NK-92 (cell line): ENCODE data around the gene PTPRT.
"Not testable (repeated sequence)": the region's sequence is repeated elsewhere in the genome, so short reads cannot be mapped to it uniquely, and the experiment has no call there.

ENCODE experiments used
- DNase-seq: peaks from one replicate; lab custom pipeline; 2025; ENCODE audit not compliant: unreplicated experiment; lab: John Stamatoyannopoulos, UW

PTPRT gene

DNA sequence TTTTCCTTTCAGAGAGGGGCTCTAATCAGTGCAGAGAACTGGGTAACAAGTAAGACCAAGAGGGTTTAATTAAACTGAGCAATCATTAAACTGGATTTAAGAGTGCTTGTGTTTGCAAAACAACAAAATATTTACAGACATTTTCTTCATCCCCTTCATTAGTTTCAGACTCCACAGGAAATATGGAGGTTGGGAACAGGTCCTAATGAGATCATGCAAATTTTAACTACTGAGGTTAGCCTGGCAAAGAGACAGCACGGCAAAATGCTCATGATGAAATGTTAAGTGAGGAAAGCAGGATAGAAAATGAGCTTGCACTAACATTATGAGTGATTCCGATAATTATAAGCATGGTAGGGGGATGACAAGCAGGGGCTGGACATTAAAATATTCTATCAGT, 268.9 kb downstream of the PTPRT start:
- DNase-seq: no peak

DNA sequence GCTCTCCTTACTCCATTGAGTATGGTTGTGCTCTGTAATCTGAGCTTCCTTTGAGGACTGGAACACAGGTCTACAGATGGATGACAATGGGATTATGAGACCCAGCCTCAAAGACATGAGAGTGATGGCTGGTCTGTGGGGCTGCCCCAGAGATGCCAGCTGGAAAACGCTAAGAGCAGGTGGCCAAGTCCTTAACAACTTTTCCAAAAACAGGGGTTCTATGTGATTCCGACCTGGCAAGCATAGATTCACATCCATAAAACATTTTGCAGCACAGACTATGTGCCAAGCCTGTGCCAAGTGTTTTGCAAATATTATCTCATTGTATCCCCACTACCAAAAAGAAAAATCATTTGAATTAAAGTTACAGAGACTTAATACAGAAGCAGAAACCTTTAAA, 270.4 kb downstream of the PTPRT start:
- no peak for DNase-seq

- DNase-seq: no peak
Observed at GRCh38 chr20:42915081-42915480, 274.6 kb downstream of the PTPRT start.

DNA sequence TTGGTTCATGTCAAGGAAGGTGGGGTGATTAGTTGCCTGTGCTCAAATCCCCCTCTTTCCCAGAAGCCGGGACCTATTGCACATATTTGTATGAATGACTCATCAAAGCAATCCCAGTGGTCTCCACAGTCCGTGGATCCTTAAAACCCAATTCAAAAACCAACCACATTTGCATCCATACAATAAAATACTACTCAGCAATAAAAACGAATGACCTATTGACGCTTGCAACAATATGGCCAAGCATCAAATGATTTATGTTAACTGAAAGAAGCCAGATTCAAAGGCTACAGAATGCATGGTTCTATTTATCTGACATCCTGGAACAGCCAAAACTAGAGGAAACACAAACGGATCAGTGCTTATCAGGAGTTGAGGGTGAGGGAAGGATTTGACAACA, 275.4 kb downstream of the PTPRT start:
- DNase-seq: no peak

DNA sequence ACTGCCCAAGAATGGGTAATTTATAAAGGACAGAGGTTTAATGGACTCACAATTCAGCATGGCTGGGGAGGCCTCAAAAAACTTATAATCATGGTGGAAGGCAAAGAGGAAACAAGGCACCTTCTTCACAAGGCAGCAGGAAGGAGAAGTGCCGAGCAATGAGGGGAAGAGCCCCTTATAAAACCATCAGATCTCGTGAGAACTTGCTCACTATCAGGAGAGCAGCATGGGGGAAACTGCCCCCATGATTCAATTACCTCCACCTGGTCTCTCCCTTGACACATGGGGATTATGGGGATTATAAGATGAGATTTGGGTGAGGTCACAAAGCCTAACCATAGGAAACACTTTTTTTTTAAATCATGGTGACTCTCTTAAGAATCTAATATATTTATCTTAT, 278.9 kb downstream of the PTPRT start:
- not testable (repeated sequence) for DNase-seq

DNA sequence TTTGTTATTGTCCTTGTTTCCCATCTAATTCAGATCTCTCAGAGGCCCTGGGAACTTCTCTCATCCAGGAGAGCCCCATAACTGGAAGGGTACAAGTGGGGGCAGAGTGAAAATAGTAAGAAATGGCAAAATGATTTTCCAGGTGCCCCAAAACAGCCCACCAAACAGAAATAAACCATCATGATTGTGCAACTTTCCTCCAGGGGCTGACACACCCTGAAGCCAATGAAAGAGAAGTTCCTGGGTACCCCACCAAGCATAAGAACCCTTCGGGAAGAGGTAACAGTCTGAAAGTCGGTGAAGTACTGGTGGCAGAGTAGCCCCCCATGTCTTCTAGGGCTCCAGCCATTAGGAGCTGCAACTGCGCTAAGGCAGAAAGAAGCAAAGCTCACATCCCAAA, 282.0 kb downstream of the PTPRT start:
- no peak for DNase-seq

DNA sequence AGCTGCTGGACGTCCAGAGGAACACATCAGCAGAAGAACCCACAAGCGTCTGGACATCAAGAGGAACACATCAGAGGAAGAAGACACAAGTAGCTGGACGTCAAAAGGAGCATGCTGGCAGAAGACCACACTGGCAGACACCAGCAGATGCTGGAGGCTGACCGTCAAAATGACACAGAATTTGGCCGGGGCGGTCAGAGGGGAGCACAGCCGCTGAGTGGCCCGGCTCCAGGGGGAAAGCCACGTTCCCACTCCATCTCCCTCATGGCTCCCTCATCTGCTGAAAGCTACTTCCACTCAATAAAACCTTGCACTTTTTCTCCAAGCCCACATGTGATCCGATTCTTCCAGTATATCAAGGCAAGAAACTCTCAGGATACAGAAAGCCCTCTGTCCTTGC, 283.6 kb downstream of the PTPRT start:
- DNase-seq: no peak

DNA sequence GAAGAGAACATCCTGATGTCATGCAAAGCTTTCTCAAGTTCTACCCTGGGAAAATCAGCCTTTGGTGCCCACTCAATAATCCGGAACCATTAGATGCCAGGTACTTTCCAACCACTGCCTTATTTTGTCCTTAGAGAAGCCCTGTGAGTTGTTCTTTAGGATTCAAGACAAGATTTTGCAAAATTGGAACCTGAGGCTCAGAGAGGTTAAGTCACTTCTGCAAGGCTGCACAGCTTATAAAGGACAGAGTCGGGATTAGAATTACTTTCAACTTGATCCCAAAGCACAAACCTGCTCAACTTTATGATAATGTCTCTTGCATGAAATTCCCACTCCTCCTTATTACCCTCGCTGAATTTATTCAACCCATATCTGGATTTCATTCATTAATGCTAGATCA, 287.2 kb downstream of the PTPRT start:
- no peak for DNase-seq

GRCh38 chr20:42901689-42902440, 287.8 kb downstream of the PTPRT start:
- no peak for DNase-seq

DNA sequence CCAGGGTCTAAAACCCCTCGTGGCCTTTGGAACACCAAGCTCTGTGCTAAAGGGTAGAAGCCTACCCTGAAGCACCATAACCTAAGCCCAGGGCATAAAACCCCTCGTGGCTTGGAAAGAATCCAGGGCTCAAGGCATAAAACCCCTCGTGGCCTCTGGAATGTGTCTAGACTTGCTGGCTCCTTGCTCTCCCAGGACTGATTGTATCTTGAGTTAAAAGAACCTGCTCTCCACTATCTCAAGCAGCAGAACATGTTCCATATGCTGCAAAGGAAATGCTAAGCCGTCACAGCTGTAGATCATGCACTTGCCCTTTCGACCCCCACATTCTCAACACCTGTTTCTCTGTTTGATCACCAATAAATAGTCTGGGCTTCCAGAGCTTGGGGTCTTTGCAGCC, 288.9 kb downstream of the PTPRT start:
- DNase-seq: not testable (repeated sequence)

GRCh38 chr20:42895020-42895419, 294.7 kb downstream of the PTPRT start:
- DNase-seq: no peak

GRCh38 chr20:42894483-42894882, 295.2 kb downstream of the PTPRT start:
- DNase-seq: no peak

DNA sequence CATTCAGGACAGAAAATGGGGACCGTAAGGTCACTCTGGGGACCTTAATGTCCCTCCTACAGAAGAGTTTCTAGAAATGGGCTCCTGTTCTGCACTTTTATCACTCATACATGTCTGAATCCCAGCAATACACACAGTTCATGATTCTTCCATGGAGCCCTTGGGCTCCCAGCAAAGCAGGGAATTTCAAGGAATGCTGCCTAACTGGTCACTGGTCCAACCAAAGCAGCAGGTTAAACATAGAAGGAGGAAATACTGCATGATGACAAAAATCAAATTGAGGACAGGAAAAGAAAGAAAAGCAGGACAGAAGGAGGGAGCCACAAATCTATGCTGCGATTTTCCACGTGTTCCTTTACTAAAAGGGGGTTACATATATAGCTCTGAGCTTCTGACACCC, 300.2 kb downstream of the PTPRT start:
- DNase-seq: no peak

- DNase-seq: no peak
Observed at GRCh38 chr20:42887281-42887680, 302.4 kb downstream of the PTPRT start.

- DNase-seq: no peak
Observed at GRCh38 chr20:42886801-42887200, 302.9 kb downstream of the PTPRT start.

- DNase-seq: no peak
Observed at GRCh38 chr20:42886046-42886445, 303.7 kb downstream of the PTPRT start.

DNA sequence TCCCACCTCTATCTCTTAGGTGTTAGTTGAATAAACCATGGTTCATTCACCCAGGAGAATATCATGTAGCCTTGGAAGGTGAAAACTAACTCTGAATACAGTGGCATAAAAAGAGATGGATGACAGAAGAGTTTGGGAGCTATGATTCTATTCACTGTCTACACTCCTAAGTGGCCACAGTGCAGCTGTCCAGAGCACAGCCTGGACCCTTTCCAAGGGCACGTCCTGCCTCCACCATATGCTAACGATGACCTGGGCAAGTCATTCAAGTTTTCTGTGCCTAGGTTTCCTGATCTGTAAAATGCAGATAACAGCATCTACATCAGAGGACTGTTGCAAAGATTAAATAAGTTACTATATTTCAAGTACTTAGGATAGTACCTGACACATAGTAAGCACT, 314.1 kb downstream of the PTPRT start:
- DNase-seq: no peak

GRCh38 chr20:42873259-42873658, 316.4 kb downstream of the PTPRT start:
- DNase-seq: no peak

- no peak for DNase-seq
Observed at GRCh38 chr20:42864116-42864515, 325.6 kb downstream of the PTPRT start.

GRCh38 chr20:42862446-42862845, 327.3 kb downstream of the PTPRT start:
- DNase-seq: no peak

- DNase-seq: no peak
Observed at GRCh38 chr20:42857446-42857845, 332.3 kb downstream of the PTPRT start.

- no peak for DNase-seq
Observed at GRCh38 chr20:42855896-42856295, 333.8 kb downstream of the PTPRT start.

GRCh38 chr20:42852691-42853090, 337.0 kb downstream of the PTPRT start:
- no peak for DNase-seq
